Glomerular visceral epithelial cell (primary cell): ENCODE measurements around the gene POGLUT2.

Experiments
- DNase-seq: peaks from one replicate; pipeline ENCODE4 v3.0.0-alpha.2; 2016; ENCODE audit errors: extremely low spot score

Gene POGLUT2

DNA sequence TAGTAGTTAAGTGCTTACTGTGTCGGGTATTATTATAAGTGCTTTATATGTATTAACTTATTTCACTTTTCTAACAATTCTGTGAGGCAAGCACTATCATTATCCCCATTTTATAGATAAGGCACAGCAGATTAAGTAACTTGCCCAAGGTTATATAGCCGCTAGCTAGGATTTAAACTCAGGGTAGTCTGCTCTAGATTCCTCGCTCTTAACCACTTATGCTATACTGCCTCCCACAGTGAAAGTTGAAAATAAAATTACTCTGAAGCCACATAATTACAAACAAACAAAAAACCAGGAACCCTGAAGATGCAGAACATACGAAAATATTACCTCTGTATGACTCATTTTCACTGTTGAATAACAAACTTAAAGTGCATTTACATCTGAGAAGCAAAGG is 29.1 kb downstream of the POGLUT2 start:
- DNase-seq, result no peak

DNA sequence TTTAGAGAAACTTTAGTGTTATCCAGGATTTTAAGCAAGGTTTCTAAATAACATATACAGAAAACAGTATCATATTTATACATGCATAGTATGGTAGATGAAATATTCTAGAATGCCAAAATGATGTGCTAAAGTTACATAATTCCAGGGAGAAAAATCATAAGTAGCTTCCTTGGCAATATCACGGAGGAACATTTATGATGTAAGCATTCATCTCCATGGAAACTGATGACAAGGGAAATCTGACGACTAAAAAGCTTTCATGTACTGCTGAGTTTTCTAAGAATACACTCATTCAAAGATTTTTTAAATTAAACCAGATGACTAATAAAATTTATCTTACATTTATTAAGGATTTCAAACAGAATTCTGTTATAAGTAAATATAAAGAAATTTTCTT is 29.9 kb downstream of the POGLUT2 start:
- no peak for DNase-seq

DNA sequence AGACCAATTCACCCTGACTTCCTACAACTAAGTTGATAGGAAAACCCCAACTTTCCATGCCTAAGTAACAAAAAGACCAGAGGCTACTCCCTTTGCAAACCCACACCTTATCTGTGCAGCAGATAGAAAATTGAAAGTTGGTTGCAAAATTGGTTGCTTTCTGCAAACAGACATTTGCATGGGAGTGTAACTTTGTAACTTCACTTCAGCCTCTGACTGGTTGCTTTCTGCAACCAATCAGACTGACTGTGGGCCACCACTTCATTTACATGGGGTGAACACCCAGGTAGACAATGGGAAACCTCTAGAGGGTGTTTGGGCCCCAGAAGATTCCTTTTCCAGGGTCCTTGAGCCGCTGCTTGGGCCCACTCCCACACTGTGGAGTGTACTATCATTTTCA is 35.0 kb downstream of the POGLUT2 start:
- no peak for DNase-seq

DNA sequence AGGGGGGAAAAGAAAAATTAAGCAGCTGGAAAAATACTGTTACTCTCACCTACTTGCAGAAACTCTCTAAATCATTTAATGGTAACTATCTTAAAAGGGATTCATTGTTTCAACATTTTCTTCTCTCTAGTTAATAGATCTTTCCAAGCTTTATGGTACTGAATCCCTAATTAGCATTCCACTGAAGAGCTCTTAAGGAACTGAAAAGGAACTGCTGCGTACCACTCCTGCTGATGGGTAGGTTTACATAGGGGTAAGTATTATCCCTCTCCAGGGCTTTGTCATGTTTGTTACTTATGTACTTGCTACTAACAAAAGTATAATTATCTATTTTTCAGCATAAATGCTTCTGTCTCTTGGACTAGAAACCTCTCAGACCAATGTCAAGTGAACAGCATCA is 37.7 kb downstream of the POGLUT2 start:
- DNase-seq, result no peak

DNA sequence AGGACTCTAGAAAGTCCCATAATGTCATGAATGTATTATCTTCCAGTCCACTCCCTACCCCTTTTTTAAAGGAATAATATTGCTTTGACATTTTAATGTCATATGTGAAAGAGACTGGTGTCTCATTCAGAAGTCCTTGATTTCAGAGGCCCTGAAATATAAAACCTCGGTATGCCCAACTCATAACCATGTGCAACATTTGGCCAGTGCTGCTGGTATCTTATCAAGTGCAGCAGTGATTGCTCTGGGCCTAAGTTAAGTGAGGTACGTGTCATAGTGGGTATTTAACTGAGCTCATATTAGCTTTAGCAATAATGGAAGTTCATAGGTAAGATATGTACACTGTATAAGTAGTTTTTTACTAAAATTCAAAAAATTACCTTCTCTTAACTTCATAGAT is 39.9 kb downstream of the POGLUT2 start:
- DNase-seq, result no peak

DNA sequence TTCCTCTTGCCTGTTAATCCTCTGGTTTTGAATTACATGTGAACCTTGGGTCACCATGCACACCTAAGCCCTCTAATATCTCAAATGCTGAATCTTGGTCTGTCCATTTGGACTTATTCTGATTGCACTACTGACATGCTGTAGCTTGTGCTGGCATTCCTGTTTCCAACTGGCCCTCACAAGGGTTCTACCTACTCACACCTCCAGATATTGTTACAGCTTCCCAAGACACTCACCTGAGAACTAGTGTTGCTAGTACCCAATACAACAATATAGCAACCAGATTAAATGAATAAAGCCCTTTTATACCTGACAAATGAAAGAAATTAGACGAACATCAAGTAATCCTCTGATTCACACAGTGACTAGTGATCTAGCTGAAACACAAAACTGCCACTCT is 41.8 kb downstream of the POGLUT2 start:
- DNase-seq, result no peak

DNA sequence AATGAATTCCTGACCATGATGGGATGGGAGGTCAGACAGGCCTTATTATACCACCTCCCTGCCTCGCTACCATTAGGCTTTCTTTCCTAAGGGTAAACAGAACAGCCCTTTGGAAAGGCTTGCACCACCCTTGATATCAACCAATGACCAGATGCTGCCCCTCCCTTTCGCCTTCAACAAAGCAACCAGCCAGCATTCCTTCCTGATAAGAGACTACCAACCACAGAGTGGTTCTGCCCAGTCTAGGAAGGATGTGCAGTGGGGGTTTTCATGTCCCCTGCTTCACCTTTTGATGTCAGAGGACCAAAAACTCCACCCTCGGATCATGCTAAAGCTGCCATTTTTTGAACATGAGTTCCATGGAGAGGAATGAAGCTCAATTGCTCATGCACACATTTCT is 46.9 kb downstream of the POGLUT2 start:
- no peak for DNase-seq

DNA sequence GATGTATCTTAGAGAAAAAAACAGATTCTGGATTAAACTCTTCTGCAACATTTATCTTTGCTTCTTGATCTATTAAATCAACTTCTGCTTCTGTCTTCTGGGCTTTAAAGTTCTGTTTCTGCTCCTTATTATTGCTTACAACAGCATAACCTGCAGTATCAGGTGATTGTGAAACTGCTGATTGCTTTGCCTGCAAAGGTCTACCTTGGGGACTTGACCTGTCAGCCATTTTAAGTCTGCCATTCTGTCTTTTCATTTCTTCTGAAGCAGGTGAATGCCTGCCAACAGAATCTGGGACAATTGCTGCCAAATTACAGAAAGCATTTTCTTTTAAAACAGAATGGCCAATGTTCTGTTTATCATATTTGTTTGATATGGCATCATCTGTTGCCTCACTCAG is 56.3 kb downstream of the POGLUT2 start:
- DNase-seq, result no peak

DNA sequence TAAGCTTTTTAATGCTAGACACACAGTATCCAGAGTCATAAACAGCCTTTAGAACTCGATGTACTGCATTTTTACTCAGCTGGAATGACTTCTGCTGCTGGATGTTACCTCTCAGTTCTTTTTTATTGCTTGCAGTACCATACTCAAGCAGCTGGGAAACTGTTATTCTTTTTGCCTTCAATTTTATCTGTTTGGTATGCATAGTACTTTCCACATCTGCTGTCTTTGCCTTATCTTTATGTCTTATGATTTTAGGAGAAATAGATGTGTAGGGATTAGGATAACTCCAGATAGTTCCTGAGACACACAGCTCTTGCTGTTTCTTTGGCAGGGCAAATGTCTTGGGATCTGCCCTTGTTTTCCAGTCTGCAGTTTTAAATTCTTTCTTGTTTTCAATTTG is 56.7 kb downstream of the POGLUT2 start:
- DNase-seq, result no peak
